Adrenal gland (tissue), 5 donors: ENCODE measurements around the gene UQCR10.

Experiments
- POLR2A ChIP-seq, 2 donors: fragments of 450-650 bp; IDR thresholded peaks; one replicate each; pipeline ENCODE4 v1.6.1; 2017; ENCODE audit warnings: antibody characterized with exemption in 2 of 2, mild to moderate bottlenecking in 2 of 2, moderate library complexity in 1 of 2
- TF ChIP-seq, protein P1 (sequence below), 6 experiments: fragments of 450-650 bp in 4 of 6; fragments of 200-600 bp in 2 of 6; sonication (generic) in 1 of 6; IDR thresholded peaks; 1 replicate in 5 of 6; 2 replicates in 1 of 6; pipeline versions ENCODE4 v1.5.1 to v1.8.0; 2016 to 2021; ENCODE audit warnings: antibody characterized with exemption in 6 of 6, mild to moderate bottlenecking in 2 of 6, moderate library complexity in 1 of 6
- donor health status: DM: no; HTN: no; CAD: no.

DNA sequence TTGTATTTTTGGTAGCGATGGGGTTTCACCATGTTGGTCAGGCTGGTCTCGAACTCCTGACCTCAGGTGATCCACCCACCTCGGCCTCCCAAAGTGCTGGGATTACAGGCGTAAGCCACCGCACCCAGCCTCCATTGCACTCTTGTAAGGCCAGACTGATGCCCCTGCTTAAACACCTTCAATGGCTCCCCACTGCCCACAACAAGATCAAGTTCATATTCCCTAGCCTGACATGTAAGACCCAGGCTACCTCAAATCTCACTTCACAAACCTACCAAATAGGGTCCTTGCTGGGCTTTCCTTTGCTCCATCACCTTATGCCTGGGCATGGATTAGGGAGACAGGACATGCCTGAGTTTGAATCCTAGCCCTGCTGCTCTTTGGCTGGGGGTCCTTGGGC, 13.1 kb downstream of the UQCR10 start:
- TF ChIP-seq, protein P1, sequence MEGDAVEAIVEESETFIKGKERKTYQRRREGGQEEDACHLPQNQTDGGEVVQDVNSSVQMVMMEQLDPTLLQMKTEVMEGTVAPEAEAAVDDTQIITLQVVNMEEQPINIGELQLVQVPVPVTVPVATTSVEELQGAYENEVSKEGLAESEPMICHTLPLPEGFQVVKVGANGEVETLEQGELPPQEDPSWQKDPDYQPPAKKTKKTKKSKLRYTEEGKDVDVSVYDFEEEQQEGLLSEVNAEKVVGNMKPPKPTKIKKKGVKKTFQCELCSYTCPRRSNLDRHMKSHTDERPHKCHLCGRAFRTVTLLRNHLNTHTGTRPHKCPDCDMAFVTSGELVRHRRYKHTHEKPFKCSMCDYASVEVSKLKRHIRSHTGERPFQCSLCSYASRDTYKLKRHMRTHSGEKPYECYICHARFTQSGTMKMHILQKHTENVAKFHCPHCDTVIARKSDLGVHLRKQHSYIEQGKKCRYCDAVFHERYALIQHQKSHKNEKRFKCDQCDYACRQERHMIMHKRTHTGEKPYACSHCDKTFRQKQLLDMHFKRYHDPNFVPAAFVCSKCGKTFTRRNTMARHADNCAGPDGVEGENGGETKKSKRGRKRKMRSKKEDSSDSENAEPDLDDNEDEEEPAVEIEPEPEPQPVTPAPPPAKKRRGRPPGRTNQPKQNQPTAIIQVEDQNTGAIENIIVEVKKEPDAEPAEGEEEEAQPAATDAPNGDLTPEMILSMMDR (IDR thresholded peaks at IDR 0.05), result no peak
- no peak for TF ChIP-seq POLR2A (IDR thresholded peaks at IDR 0.05)
